Activated gamma-delta T cell treated with anti-CD3 and anti-CD28 coated beads, Interleukin-2, amount 50 U/mL, for 16 hours (primary cell): ENCODE measurements around the gene MTRF1L.
"Not testable (repeated sequence)": the region's sequence is repeated elsewhere in the genome, so short reads cannot be mapped to it uniquely, and the experiment has no call there.

Source experiments
- DNase-seq: peaks from one replicate; pipeline ENCODE4 v3.0.0-alpha.2; 2020; ENCODE audit warnings: low read depth

Gene MTRF1L

DNA sequence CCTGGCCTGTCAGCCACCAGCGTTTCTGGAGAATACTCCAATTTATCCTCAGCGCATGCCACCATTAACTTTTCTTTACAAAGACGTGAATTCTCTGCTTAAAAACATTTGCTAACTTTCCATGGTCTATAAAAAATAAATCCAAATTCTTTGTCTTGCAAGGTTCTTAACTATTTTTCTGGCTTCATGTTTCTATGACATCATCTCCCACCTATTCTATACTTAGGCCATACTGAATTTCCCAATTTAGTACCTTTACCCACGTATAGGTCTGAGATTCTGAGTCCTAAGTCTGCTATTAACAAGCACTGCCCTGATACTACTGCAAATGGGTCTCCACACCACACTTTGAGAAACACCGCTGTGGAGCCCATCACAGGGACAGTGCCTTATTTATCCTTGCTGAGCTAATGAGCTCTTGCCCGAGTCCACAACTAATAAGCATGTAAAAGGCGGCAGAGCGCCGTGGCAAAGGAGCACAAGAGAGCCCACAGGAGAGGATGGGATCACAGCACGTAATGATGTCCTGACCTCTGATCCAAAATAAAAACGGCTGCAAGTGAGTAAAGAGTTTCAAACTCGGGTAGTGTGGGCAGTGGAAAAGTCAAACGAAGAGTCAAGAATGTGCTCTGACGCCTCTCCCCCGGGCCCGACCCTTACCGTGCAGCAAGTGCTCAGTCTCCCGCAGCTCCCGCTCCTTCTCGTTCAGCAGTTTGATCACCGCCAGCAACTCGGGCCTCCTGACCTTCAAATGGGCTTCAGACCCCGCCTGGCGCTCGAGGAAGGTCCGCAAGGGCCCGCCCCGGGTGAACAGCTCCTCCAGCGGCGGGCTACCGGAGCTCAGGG, 519 bp downstream of the MTRF1L start:
- DNase-seq: peak; percentile 4

DNA sequence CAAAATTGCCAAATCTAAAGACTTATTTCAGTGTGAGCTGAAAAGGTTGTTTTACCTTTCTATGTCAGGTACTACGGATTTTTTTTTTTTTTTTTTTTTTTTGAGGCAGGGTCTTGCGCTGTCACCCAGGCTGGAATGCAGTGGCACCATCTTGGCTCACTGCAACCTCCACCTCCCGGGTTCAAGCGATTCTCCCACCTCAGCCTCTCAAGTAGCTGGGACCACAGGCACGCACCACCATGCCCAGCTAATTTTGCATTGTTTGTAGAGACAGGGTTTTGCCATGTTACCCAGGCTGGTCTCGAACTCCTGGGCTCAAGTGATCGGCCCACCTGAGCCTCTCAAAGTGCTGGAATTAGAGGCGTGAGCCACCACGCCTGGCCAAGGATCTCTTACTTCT, 1.7 kb downstream of the MTRF1L start:
- DNase-seq: not testable (repeated sequence)

DNA sequence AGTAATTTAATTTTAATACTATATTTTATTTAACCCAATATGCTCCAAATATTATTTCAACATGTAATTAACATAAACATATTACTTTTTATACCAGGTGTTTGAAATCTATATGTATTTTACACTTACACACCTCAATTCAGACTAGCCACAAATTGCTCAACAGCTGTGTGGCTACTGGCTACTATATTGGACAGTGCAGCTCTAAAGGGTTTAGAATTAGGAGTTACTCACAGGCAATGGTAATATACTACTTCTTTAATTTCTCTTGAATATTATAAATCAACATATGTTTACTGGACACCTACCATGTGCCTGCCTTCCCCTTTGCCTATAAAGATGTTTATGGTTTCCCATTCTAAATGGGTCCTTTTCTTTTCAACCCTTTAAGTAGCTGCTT, 2.3 kb downstream of the MTRF1L start:
- no peak for DNase-seq

DNA sequence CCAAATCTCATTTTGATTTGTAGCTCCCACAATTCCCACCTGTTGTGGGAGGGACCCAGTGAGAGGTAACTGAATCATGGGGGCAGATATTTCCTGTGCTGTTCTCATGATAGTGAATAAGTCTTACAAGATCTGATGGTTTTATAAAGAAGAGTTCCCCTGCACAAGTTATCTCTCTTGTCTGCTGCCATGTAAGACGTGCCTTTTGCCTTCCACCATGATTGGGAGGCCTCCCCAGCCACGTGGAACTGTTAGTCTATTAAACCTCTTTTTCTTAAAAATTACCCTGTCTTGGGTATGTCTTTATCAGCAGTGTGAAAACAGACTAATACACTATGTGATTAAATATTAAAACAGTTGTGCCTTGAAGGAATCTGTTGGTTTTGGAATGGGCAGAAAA, 3.0 kb downstream of the MTRF1L start:
- not testable (repeated sequence) for DNase-seq

DNA sequence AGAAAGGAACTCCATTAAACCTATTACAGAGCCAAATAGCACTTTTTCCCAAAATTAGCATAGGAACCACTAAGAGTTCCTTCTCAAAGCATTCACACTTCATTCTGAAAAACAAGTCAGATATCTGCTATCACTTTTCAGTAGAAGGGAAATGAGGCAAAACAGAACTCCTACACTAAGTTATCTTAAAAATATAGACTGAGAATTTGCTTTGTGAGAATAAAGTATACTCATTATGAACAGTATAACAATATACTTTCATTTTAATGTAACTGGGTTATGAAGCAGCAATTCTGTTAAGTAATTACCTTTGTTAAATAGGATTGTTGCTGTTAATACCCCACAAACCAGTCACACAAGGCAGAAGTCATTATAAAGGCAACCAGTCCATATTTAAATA, 8.7 kb downstream of the MTRF1L start:
- DNase-seq: no peak

DNA sequence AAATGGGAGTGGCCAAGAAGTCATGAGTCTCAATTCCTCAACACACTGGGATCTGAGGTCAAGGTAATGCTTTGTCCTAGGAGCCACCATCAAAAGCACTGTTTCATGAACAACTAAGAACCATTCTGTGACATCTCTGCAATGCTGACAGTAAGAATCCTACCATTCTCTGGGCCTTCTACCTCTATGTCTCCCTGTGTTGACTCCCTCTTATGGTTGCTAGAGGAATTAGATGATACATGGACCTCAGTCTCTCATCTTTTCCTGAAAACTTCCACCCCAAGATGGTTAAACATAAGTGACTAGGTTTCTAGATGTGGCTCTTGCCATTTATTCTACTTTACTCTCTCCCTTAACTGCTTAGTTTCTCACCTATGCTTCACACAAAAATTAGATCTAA, 9.1 kb downstream of the MTRF1L start:
- DNase-seq: no peak

DNA sequence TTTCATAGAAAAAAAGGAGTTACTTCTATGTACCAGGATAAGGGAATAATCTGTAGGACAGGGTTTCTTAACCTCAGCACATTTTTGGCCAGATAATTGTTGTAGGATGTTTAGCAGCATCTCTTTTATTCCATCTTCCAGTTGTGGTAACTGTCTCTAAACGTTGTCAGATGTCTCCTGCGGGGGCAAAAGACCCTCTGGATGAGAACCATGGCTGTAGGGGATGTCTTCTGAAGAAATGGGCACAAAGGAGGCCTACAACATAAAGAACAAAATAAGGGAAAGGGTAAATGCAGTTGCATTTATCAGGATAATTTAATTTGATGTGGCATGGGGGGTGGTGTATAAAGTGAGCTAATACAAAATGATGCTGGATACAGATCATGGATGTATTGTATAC, 15.5 kb downstream of the MTRF1L start:
- DNase-seq: no peak

DNA sequence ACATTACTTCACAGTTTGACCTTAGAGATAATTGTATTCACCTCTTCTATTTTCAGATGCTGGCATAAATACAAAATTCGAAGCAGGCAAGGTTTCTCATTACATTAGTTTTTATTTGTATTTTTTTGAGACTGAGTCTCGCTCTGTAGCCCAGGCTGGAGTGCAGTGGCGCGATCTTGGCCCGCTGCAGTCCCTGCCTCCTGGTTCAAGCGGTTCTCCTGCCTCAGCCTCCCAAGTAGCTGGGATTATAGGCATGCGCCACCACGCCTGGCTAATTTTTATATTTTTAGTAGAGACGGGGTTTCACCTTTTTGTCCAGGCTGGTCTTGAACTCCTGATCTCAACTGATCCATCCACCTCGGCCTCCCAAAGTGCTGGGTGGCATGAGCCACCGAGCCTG, 17.2 kb downstream of the MTRF1L start:
- not testable (repeated sequence) for DNase-seq

DNA sequence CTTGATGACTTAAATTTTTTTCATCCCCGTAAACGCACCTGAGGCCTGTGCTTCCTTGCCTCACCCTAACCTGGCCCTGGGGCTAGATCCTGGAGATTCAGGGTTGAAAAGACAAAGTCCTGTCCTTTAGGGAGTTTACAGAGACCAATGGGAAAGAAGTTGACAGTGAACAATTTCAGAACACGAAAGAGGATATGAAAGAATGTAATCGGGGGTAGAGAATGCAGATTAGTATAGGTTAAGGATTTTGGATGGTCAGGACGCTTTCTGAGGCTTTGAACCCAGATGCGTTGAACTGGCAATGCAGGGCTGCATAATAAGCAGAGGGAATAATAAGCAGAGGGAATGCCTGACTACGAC, 18.0 kb downstream of the MTRF1L start:
- DNase-seq: no peak

DNA sequence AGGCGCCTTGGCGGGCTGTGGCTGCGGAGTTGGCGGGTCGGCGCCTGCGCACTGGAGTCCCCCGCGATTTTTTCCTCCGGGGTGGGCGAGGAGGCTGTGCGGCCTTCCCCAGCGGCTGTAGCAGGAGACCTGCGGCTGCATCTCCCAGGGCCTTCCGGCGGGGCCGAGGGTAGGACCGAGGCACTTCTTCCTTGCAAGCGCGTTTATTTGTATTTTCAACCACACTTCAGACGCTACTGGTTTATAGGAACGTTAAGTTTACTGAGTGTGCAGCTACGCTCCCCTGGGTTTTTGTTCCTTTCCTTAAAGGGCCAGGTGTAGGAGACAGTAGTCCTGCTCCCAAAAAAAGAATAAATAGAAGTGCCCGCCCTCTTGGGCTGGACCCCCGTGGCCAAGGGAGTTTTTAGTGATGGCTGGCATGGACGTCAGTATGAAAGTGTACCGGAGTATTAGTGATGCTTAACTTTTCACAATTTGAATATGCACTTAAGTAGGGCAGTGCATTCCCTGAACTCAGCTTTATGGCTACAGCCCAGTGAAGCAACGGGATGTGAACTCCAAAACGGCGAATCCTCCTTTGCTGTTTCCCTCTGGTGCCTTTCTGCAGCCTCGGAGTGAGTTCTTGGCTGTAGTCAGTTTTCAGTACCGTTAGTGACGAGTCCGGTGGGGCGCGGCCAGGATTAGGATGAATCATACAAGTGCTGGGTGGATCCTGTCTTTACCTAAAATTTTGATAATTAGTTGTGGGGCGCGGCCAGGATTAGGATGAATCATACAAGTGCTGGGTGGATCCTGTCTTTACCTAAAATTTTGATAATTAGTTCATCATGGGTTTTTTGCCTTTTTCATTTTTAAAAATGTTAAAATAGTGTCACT, 18.6 kb downstream of the MTRF1L start:
- peak; percentile 93 for DNase-seq

DNA sequence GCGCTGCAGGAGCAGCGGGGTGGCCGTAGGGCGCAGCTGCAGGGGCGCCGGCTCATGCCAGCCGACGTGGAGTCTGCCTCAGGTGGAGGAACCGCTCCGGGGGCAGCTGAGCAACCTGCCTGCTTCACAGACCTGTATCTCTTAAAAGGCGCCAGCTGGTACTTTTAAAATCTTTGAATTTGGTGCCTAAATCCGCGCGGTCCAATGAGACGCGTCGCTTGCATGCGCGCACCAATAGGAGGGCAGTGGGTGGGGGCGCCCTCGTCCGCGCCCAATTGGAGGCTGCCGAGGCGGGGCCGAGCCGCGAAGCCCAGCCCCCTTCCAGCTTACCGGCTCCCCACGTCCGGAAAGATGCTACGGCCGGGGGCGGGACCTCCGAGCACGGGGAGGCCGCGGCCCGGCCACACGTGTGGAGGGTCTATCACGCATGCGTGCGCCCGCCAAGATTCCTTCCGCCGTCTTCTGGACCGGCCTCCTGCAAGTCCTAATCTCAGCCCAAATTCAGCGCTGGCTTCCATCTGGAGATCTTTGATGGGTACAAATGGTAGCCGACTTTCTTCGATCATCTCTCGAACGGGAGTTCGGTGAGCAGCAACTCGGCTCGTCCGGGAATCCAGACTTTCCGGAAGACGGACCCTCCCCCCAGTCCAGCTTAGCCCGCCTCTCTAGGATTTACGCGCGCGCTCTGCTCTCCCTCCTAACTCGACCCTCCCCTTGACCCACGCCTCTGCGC, 19.4 kb downstream of the MTRF1L start, which contains the start of gene FBXO5:
FBXO5 (minus strand) TSS at position 138 of the 733 bp plus-strand sequence; CDS start at position 56, 82 bp downstream.
- DNase-seq: peak; percentile 96

DNA sequence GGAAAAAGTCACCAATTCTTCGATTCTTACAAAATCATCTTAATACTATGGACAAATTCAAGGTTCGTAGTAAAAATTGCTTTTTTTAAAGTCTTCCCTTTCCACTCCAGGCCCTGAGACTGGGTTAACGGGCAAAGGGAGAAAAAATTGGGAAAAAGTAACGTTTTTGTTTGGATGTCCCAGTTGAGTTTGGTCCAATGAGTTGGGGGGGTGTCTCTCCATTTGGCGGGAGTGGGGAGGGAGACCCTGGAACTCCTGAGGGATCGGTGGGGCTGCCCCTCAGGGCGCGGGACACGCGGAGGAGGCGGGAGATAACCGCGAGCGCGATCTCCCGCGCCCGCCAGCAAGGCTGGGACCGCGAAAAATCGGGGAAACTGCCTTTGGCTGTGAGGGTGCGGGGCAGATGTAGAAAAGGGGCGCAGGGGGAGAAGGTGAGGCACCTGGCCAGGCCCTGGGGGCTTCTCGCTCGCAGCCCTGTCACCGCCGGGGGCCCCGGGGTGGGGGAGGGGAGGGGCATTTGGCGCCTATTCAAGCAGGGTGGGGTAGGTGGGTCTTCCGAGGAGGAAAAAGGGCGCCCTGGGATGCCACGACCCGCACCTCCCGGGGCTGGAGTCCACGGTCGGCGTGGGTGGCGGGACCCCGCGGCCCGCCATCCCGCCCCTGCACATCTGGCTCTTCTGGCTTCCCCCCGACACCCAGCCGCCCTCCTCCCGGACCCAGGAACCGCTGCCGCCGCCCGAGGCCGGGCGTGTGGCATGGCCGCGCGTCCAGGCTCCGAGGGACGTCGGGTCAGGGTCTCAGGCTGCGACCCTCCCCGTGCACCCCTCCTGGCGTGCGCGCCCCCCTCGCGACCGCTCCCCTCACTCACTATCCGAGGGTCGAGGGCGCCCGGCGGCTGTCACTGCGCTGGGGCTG, 20.3 kb downstream of the MTRF1L start:
- DNase-seq: no peak

DNA sequence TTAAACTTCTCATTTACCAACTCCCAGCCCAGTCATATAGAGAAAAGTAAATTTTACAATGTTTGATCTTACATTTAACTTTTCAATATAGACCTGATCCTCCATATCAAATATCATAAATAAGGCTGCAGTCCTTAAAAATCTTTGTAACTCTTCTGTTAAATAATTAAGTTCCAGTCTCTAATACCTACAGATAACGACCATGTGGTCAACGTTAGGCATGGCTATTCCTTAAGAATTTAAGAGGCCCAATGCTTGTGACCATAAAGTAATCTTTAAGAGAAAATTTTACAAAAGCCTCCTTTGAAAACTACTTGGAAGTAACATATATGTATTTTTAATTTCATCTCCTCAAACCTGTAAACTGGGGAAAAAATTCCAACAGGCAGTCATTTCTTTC, 21.3 kb downstream of the MTRF1L start:
- no peak for DNase-seq

DNA sequence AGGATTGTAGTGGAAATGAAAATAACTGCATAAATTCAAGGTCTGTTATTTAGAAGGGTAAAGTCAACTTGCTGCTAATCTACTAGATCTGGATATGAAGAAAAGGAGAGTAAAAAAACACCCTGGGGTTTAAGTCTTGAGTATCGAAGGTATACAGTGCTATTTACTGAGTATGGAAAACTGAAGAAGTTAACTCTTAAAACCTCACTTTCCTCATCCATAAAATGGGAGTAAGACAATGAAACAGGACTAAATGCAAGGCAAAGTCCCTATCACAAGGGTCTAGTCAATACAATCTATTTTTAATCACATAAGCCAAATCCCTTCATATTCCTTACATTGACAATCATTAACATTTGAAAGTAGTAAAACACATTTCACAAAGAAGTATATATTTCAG, 21.9 kb downstream of the MTRF1L start:
- DNase-seq: no peak

DNA sequence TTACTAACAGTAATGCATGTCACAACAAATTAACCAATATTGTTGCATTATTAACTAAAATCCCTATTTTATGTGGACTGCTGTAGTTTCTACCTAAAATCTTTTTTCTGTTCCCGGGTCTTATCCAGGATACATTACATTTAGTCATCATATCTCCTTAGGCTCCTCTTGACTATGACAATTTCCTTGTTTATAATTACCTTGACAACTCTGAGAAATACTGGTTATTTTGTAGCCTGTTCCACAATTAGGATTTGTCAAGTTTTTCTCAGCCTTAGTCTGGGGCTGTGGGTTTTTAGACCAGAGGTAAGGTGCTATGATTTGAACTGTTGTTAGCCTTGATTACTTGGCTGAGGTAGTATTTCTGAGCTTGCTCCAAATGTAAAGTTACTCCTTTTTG, 23.4 kb downstream of the MTRF1L start:
- no peak for DNase-seq

DNA sequence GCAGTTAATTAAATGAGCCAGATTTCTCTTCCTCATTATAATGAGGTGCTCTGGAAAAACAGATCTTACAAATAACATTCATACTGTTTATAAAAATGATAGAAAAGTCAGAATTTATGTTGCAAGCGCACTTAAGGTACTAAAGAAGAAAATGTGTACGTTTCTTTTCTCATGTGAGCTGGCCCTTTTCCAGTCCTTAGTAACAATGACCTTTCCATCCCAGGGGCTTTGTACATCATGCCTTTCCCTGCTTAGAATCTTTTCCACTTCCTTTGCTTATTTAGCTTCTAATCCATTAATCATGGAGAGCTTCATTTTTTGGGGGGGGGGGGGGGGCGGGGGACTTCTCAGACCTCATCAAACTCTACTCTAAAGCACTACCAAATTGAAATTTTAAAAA, 24.5 kb downstream of the MTRF1L start:
- no peak for DNase-seq

DNA sequence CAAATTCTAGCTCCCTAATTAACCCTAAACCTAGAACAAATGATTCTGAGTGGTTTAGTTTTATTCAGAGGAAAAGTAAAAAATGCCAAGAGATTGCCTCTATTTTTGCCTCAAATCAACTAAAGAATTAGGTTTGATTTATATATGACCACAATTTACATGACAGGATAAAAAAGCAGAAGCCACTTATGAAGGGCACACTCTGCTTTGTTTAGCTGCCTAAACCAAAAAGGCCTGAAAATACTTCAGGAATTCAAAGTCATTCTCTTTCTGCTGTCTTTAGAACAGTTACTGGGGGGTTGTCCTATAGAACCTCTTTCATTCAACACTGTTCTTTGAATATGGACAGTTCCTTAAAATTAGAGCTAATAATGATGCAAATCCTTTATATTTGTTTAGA, 25.0 kb downstream of the MTRF1L start:
- no peak for DNase-seq

DNA sequence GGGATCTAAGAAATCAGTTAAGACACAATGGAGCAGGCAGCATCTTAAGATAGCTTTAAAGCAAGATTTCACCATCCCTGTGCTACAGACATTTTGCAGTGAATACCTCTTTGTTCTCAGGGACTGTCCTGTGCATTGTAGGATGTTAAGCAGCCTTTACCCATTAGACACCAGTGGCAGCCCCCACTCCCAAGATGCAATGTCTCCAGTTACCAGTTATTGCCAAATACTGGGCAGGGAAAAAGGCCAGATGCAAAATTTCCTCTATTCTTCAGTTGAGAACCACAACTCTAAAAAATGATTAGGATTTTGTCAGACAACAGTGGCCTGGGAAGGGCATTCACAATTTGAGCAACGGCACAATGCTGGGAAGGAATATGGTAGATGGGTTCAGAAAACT, 25.8 kb downstream of the MTRF1L start:
- DNase-seq: no peak

DNA sequence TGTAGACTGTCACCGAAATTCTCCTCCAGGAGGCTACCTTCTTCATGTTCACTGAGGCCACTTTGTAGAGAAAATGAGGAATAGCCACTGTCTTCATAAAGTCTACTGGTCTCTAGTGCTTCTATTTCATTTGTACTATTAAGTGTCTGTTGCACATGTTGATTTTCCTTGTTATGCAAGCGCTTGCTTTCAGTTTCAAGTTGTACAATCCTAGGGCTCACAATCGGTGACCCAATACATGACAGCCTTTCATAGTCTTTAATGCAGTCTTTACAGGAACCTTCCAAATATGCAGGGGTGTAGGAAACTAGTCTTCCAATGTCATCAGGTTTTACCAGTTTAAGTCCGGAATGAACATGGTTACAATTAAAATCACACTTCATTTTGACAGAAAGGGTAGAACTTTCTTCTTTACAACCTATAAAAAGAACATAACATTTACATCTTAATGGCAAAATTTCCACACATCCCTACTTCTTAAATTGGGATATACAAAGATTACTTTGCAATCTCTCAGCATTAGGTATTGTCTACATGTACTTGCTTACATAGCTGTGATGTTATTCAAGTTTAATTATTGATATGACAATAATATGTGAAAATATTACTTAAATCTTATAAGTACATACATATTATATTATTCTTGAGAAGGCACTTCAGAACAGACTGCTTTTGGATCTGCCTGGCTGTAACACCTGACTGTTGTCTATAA, 27.1 kb downstream of the MTRF1L start:
- no peak for DNase-seq

DNA sequence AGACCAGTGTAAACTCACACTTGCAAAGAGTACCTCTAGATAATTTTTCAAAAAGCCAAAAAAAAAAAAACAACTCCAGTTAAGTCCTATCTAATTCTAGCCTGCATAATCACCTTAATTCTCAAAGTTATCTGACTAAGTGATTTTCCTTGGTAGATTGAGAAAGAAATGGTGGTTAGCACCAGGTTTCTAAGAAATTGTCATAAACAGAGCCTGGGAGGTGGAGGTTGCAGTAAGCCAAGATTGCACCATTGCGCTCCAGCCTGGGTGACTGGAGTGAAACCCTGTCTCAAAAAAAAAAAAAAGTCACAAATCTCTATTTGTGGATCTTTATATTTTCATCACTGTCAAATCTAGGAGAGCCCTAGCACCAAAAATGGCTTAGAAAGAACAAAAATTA, 28.6 kb downstream of the MTRF1L start:
- no peak for DNase-seq
